ENCODE measurements around the gene AQP2.

The AQP2 gene

GRCh38 chr12:49920241-49920914 is 30.2 kb upstream of the AQP2 start:
- no peak for DNase-seq (ENCODE audit: low read depth in 2 of 2)

GRCh38 chr12:49920915-49921286 is 29.6 kb upstream of the AQP2 start:
- no peak for DNase-seq (ENCODE audit: low read depth in 2 of 2)

GRCh38 chr12:49921299-49921698 is 29.2 kb upstream of the AQP2 start:
- no peak for DNase-seq (ENCODE audit: low read depth in 2 of 2)

- DNase-seq (ENCODE audit: low read depth in 2 of 2): no peak
Observed at GRCh38 chr12:49921936-49922335, 28.6 kb upstream of the AQP2 start.

- no peak for DNase-seq (ENCODE audit: low read depth in 2 of 2)
Observed at GRCh38 chr12:49922349-49923034, 28.0 kb upstream of the AQP2 start.

GRCh38 chr12:49923035-49923644 is 27.4 kb upstream of the AQP2 start:
- no peak for DNase-seq (ENCODE audit: low read depth in 2 of 2)

- no peak for DNase-seq (ENCODE audit: low read depth in 2 of 2)
Observed at GRCh38 chr12:49923880-49924556, 26.5 kb upstream of the AQP2 start.

- no peak for DNase-seq (ENCODE audit: low read depth in 2 of 2)
Observed at GRCh38 chr12:49924628-49925246, 25.8 kb upstream of the AQP2 start.

GRCh38 chr12:49925433-49926204 is 24.9 kb upstream of the AQP2 start:
- no peak for DNase-seq (ENCODE audit: low read depth in 2 of 2)

GRCh38 chr12:49928471-49928870 is 22.1 kb upstream of the AQP2 start:
- no peak for DNase-seq (ENCODE audit: low read depth in 2 of 2)

- no peak for DNase-seq (ENCODE audit: low read depth in 2 of 2)
Observed at GRCh38 chr12:49929581-49929980, 21.0 kb upstream of the AQP2 start.

- no peak for DNase-seq (ENCODE audit: low read depth in 2 of 2)
Observed at GRCh38 chr12:49930515-49931288, 19.8 kb upstream of the AQP2 start.

GRCh38 chr12:49932023-49932422 is 18.5 kb upstream of the AQP2 start:
- no peak for DNase-seq (ENCODE audit: low read depth in 2 of 2)

- DNase-seq (ENCODE audit: low read depth in 2 of 2): no peak
Observed at GRCh38 chr12:49932533-49933130, 17.9 kb upstream of the AQP2 start.

GRCh38 chr12:49933796-49934195 is 16.7 kb upstream of the AQP2 start:
- DNase-seq (ENCODE audit: low read depth in 2 of 2): no peak

- no peak for DNase-seq (ENCODE audit: low read depth in 2 of 2)
Observed at GRCh38 chr12:49934505-49934904, 16.0 kb upstream of the AQP2 start.

GRCh38 chr12:49936925-49937324 is 13.6 kb upstream of the AQP2 start:
- no peak for DNase-seq (ENCODE audit: low read depth in 2 of 2)

- no peak for DNase-seq (ENCODE audit: low read depth in 2 of 2)
Observed at GRCh38 chr12:49937639-49938300, 12.8 kb upstream of the AQP2 start.

GRCh38 chr12:49939307-49939706 is 11.2 kb upstream of the AQP2 start:
- DNase-seq (ENCODE audit: low read depth in 2 of 2): no peak

- no peak for DNase-seq (ENCODE audit: low read depth in 2 of 2)
Observed at GRCh38 chr12:49939707-49940106, 10.8 kb upstream of the AQP2 start.

Measured in activated CD4-positive, alpha-beta T cell treated with anti-CD3 and anti-CD28 coated beads for 24 hours (primary cell).